IPS-20b (cell line): ENCODE results near the gene LRP5.
"Not testable (repeated sequence)": the region's sequence is repeated elsewhere in the genome, so short reads cannot be mapped to it uniquely, and the experiment has no call there.

Source experiments
- H3K27ac ChIP-seq: one replicate; pipeline ENCODE4 v1.5.1; 2013; ENCODE audit warnings: low read length
- H3K27me3 ChIP-seq: 2 replicates; pipeline ENCODE4 v1.6.1; 2013; ENCODE audit warnings: mild to moderate bottlenecking, low read length, inconsistent platforms; ENCODE audit not compliant: insufficient read depth
- H3K36me3 ChIP-seq: 2 replicates; pipeline ENCODE4 v1.6.1; 2013; ENCODE audit warnings: low read depth, mild to moderate bottlenecking, inconsistent platforms, low read length, moderate library complexity; ENCODE audit not compliant: insufficient read depth
- H3K4me1 ChIP-seq: 2 replicates; pipeline ENCODE4 v1.6.1; 2013; ENCODE audit warnings: mild to moderate bottlenecking, control low read depth, inconsistent platforms, low read length, moderate library complexity; ENCODE audit not compliant: insufficient read depth
- H3K4me3 ChIP-seq: 2 replicates; pipeline ENCODE4 v1.5.1; 2013; ENCODE audit warnings: mild to moderate bottlenecking, low read length, inconsistent platforms
- H3K9ac ChIP-seq: 2 replicates; pipeline ENCODE4 v1.6.1; 2013; ENCODE audit warnings: low read depth, mild to moderate bottlenecking, inconsistent platforms, low read length, moderate library complexity
- H3K9me3 ChIP-seq: 2 replicates; pipeline ENCODE4 v1.6.1; 2013; ENCODE audit warnings: mild to moderate bottlenecking, low read depth, low read length, inconsistent platforms; ENCODE audit not compliant: insufficient read depth

The LRP5 gene

DNA sequence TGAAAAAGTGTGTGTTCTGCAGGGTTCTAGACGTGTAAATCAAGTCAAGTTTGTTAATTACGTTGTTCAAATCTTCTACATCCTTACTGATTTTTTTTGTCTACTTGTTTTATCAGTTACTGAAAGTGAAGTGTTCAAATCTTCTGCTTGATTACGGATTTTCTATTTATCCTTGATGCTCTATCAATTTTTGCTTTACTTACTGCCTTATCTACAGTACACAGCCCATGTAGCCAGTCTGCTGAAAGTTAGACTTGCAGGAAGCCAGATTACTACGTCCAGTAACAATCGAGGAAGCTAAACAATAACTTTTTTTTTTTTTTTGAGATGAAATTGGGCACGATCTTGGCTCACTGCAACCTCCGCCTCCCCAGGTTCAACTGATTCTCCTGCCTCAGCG is 25.0 kb upstream of the LRP5 start:
- Histone ChIP-seq H3K4me3 (no peak overlapping the region), H3K27me3 (no peaks in the 10 kb centered on the region), H3K4me1 (no peaks in the 10 kb centered on the region), H3K9me3 (peaks cover 13% of the 10 kb centered on the region), H3K27ac (no peak overlapping the region), H3K9ac (no peak overlapping the region), H3K36me3 (no peaks in the 10 kb centered on the region)

- Histone ChIP-seq H3K9ac (no peak overlapping the region), H3K9me3 (peaks cover 13% of the 10 kb centered on the region), H3K4me3 (no peak overlapping the region), H3K27me3 (no peaks in the 10 kb centered on the region), H3K36me3 (no peaks in the 10 kb centered on the region), H3K4me1 (no peaks in the 10 kb centered on the region), H3K27ac (no peak overlapping the region)
Observed at GRCh38 chr11:68289456-68289855, 22.9 kb upstream of the LRP5 start.

- H3K36me3 ChIP-seq = no peaks in the 10 kb centered on the region
Observed at GRCh38 chr11:68293708-68294107, 18.7 kb upstream of the LRP5 start.

GRCh38 chr11:68295271-68295670 is 17.1 kb upstream of the LRP5 start:
- peaks cover 4% of the 10 kb centered on the region; the same call in 1 of the 2 replicates for H3K27me3 ChIP-seq
- H3K4me1 ChIP-seq = no peaks in the 10 kb centered on the region; the same call in 1 of the 2 replicates
- no peak overlapping the region for H3K9ac ChIP-seq
- no peak overlapping the region for H3K4me3 ChIP-seq
- H3K36me3 ChIP-seq = no peaks in the 10 kb centered on the region
- H3K9me3 ChIP-seq = no peaks in the 10 kb centered on the region
- H3K27ac ChIP-seq = no peak overlapping the region

More at GRCh38 chr11:68293708-68294107, 18.7 kb upstream of the LRP5 start:
- Histone ChIP-seq H3K4me1 (no peaks in the 10 kb centered on the region; the same call in 1 of the 2 replicates), H3K4me3 (no peak overlapping the region), H3K27me3 (peaks cover 4% of the 10 kb centered on the region; the same call in 1 of the 2 replicates), H3K9ac (no peak overlapping the region), H3K9me3 (peaks cover 12% of the 10 kb centered on the region), H3K27ac (no peak overlapping the region)

- Histone ChIP-seq H3K27ac (no peak overlapping the region), H3K9ac (no peak overlapping the region), H3K9me3 (no peaks in the 10 kb centered on the region), H3K36me3 (no peaks in the 10 kb centered on the region), H3K4me1 (no peaks in the 10 kb centered on the region; the same call in 1 of the 2 replicates), H3K27me3 (peaks cover 4% of the 10 kb centered on the region; the same call in 1 of the 2 replicates), H3K4me3 (no peak overlapping the region)
Observed at GRCh38 chr11:68295940-68296339, 16.5 kb upstream of the LRP5 start.

- Histone ChIP-seq H3K9ac (no peak overlapping the region), H3K27me3 (peaks cover 4% of the 10 kb centered on the region; the same call in 1 of the 2 replicates)
Observed at GRCh38 chr11:68296344-68297051, 15.9 kb upstream of the LRP5 start.

GRCh38 chr11:68297052-68297378 is 15.4 kb upstream of the LRP5 start:
- Histone ChIP-seq H3K36me3 (no peaks in the 10 kb centered on the region), H3K27ac (no peak overlapping the region), H3K27me3 (peaks cover 4% of the 10 kb centered on the region; the same call in 1 of the 2 replicates), H3K9me3 (no peaks in the 10 kb centered on the region), H3K9ac (no peak overlapping the region), H3K4me1 (no peaks in the 10 kb centered on the region; the same call in 1 of the 2 replicates), H3K4me3 (no peak overlapping the region)

More at GRCh38 chr11:68296344-68297051, 15.9 kb upstream of the LRP5 start:
- H3K36me3 ChIP-seq = no peaks in the 10 kb centered on the region
- H3K4me3 ChIP-seq = no peak overlapping the region
- H3K9me3 ChIP-seq = no peaks in the 10 kb centered on the region
- no peak overlapping the region for H3K27ac ChIP-seq
- no peaks in the 10 kb centered on the region; the same call in 1 of the 2 replicates for H3K4me1 ChIP-seq

GRCh38 chr11:68297494-68297811 is 14.9 kb upstream of the LRP5 start:
- Histone ChIP-seq H3K27ac (no peak overlapping the region), H3K9me3 (no peaks in the 10 kb centered on the region), H3K4me3 (no peak overlapping the region), H3K9ac (no peak overlapping the region), H3K4me1 (no peaks in the 10 kb centered on the region; the same call in 1 of the 2 replicates), H3K36me3 (no peaks in the 10 kb centered on the region), H3K27me3 (peaks cover 4% of the 10 kb centered on the region; the same call in 1 of the 2 replicates)

DNA sequence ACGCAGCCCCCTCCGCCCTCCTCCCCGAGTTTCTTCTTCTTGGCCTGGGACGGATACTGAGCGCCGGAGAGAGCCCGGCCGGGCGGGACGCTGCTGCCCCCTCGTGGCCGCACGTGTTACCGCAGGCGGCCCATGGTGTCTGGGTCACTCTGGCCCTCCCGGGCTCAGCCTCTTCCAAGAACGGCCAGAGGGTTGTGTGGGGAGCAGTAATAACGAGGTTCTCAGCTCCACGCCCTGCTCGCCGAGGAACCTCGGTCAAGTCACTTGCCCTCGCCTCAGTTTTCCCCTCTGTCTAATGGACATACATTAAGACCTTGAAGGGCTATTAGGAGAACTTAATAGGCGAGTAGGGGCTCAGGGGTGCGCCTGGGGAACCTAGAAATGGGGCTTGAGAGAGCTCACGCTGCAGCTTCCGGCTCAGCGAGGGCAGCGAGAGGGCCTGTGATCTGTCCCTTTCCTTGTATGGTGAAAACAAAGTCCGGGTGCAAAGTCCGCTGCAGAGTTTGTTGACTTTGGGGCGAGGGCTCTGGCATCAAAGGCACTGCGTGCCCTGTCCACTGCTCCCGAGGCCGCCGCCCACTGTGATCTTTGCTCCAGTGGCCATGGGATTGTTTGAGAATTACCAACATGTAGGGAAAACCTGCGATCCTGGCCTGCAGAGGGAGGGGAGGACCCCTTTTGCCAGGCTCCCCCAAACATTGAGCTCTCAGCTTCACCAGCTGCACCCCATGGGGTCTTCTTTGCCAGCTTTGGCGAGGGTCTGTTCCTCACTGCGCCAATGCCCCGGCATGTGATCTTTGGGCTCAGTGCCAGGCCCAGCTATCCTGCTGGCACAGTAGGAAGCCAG is 14.4 kb upstream of the LRP5 start:
- no peaks in the 10 kb centered on the region; the same call in 1 of the 2 replicates for H3K4me1 ChIP-seq
- H3K9ac ChIP-seq = no peak overlapping the region
- no peak overlapping the region for H3K4me3 ChIP-seq
- 0 out of 2 replicates have a peak, but pooled peaks cover under 1% of the 10 kb centered on the region for H3K9me3 ChIP-seq
- H3K27me3 ChIP-seq = peaks cover 4% of the 10 kb centered on the region; the same call in 1 of the 2 replicates
- no peak overlapping the region for H3K27ac ChIP-seq
- no peaks in the 10 kb centered on the region for H3K36me3 ChIP-seq

GRCh38 chr11:68298659-68299516 is 13.5 kb upstream of the LRP5 start:
- no peaks in the 10 kb centered on the region; the same call in 1 of the 2 replicates for H3K4me1 ChIP-seq
- H3K9me3 ChIP-seq = peaks cover 9% of the 10 kb centered on the region
- H3K36me3 ChIP-seq = no peaks in the 10 kb centered on the region
- no peak overlapping the region for H3K9ac ChIP-seq
- H3K27me3 ChIP-seq = peaks cover 4% of the 10 kb centered on the region; the same call in 1 of the 2 replicates
- no peak overlapping the region for H3K4me3 ChIP-seq
- H3K27ac ChIP-seq = no peak overlapping the region

GRCh38 chr11:68299517-68299879 is 12.9 kb upstream of the LRP5 start:
- not testable (repeated sequence) for H3K27ac ChIP-seq, H3K9ac ChIP-seq, H3K27me3 ChIP-seq, H3K4me1 ChIP-seq, H3K36me3 ChIP-seq, H3K4me3 ChIP-seq
- peaks cover 15% of the 10 kb centered on the region for H3K9me3 ChIP-seq
